ENCODE results near the gene MCM3. TPM values are rescaled to one million over a fixed set of nuclear protein-coding genes. Genes with fewer than 3 reads are reported as not detected.

Gene MCM3
- polyA plus RNA-seq, 6 donors from 2014 or later = 45.1 to 70.0 (median 57.3) TPM

DNA sequence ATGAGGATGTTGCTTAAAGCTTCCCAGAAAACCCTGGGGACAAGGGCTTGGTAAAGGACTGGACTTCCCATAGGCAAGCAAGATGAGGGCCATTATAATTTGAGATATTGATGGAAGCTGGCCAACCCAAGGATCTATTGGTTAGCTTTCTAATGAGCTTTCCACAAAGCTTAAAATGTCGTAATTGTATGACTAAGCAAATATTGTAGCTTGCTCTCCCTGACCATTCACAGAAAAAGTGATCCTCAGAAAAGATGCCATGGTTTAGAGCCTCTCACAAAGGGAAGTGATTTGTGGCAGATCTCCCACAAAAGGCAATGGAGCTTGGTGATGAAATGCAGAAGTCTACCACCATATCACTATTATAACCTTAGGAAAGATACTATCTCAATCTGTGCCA lies 53.9 kb downstream of the MCM3 start:
- H3K9me3 Mint-ChIP-seq = peaks cover 0 to 2% (median 0%) of the 10 kb centered on the region in 7 donors
- DNase-seq (no peak), ATAC-seq (ENCODE audit: low read depth in 2 of 2) (no peak)
- no peak overlapping the region for H3K27ac Mint-ChIP-seq
- H3K4me3 Mint-ChIP-seq = no peak overlapping the region
- H3K4me1 Mint-ChIP-seq = no peaks in the 10 kb centered on the region
- peaks cover 0 to 8% (median 5%) of the 10 kb centered on the region in 3 donors for H3K27me3 Mint-ChIP-seq
- no peaks in the 10 kb centered on the region for H3K36me3 Mint-ChIP-seq

DNA sequence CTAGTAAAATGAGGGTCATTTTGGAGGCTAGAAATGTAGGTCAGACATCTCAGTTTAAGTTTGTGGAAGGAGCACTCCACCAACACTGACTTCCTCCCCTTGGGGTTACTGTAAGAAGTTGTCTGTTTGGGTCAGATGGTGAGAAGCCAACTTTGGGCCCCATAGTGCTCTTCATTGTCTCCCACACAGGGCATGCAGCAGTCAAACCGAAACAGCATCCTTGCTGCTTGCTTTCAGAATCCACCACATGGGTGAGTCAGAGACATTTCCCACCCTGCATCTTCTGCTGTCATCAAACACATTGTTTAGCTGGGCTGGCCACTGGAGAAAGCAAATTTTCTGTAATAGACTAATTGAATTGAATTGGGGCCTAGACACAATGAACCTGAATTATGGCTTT lies 57.0 kb downstream of the MCM3 start:
- no peaks in the 10 kb centered on the region for H3K36me3 Mint-ChIP-seq
- no peaks in the 10 kb centered on the region for H3K4me1 Mint-ChIP-seq
- H3K9me3 Mint-ChIP-seq = peaks cover 0 to 2% (median 0%) of the 10 kb centered on the region in 7 donors
- no peak overlapping the region for H3K27ac Mint-ChIP-seq
- peaks cover 6 to 13% (median 8%) of the 10 kb centered on the region in 3 donors for H3K27me3 Mint-ChIP-seq
- DNase-seq = no peak
- ATAC-seq (ENCODE audit: low read depth in 2 of 2) = no peak
- H3K4me3 Mint-ChIP-seq = no peak overlapping the region

DNA sequence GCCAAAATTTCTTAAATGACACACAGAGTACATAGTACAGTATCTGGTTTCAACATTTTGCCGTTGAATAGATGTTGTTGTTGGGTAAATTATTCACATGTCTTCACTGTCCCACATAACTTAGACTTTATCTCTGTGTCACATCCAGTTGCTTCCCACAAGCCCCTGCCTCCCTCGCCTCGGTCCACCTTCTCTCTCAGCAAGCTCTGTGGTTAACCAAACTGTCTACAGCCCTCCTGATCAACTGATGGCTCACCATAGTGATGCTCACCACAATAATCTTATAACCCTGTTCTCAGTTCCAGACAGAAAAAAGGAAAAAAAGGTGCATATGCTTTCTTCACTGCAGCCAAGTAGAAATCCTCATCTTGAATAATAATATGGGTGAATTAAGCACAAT lies 63.2 kb downstream of the MCM3 start:
- peaks cover 8 to 15% (median 13%) of the 10 kb centered on the region in 3 donors for H3K27me3 Mint-ChIP-seq
- H3K9me3 Mint-ChIP-seq = no peaks in the 10 kb centered on the region
- ATAC-seq (ENCODE audit: low read depth in 2 of 2) = no peak
- H3K4me3 Mint-ChIP-seq = no peak overlapping the region
- DNase-seq = no peak
- no peak overlapping the region for H3K27ac Mint-ChIP-seq
- no peaks in the 10 kb centered on the region for H3K4me1 Mint-ChIP-seq
- H3K36me3 Mint-ChIP-seq = no peaks in the 10 kb centered on the region

DNA sequence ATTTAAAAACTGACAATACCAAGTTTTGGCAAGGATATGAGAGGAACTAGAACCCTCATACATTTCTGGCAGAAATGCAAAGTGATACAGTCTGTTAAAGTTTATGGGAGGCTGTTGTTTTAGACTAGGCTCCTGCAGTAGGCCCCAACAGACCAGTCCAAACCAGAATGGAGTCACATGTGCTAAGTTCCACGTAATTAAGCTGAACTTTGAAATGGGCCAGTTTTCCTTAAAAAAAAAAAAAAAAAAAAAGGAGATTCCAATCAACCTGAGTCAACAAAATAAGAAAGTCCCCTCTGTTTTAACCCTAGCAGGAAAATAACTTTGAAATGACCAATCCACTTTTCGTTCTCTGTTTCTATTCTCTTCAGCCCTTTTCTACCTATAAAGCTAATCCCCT lies 66.8 kb downstream of the MCM3 start:
- DNase-seq = no peak
- Mint-ChIP-seq H3K27ac (no peak overlapping the region), H3K4me1 (no peaks in the 10 kb centered on the region), H3K27me3 (peaks cover 0 to 12% (median 0%) of the 10 kb centered on the region in 3 donors), H3K36me3 (no peaks in the 10 kb centered on the region), H3K9me3 (no peaks in the 10 kb centered on the region), H3K4me3 (no peak overlapping the region)
- ATAC-seq (ENCODE audit: low read depth in 2 of 2) = no peak

DNA sequence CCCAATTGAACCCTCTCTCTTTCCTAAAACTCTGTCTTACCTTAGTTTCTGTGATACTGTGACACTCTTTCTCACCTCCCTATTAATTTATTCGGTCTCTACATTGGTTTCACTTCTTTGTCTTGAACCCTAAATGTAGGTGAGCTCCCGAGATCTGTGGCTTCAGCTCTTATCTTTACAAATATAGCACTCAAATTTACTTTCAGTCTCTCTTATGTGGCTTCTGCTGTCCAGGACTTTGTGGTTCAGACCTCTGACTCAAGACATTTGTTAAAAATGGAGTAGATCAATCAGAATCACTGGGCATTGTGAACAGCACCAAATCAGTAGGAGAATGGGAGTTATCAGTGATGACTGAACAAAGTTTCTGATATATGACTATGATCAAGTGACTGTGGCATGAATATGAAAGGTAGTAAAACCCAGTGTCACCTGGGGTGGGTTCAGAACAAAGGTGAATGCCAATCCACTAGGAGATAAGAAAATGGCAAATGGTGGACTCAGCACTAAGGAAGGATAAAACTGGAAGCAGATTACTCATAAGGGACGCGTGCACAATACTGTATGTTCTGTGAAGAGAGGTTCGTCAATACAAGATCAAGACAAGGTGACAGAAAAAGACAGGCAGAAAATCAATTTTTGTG lies 67.5 kb downstream of the MCM3 start:
- Mint-ChIP-seq H3K4me3 (no peak overlapping the region), H3K9me3 (no peaks in the 10 kb centered on the region), H3K27me3 (peaks cover 0 to 10% (median 0%) of the 10 kb centered on the region in 3 donors), H3K36me3 (no peaks in the 10 kb centered on the region), H3K27ac (no peak overlapping the region), H3K4me1 (no peaks in the 10 kb centered on the region)
- no peak for ATAC-seq (ENCODE audit: low read depth in 2 of 2)
- DNase-seq = no peak

DNA sequence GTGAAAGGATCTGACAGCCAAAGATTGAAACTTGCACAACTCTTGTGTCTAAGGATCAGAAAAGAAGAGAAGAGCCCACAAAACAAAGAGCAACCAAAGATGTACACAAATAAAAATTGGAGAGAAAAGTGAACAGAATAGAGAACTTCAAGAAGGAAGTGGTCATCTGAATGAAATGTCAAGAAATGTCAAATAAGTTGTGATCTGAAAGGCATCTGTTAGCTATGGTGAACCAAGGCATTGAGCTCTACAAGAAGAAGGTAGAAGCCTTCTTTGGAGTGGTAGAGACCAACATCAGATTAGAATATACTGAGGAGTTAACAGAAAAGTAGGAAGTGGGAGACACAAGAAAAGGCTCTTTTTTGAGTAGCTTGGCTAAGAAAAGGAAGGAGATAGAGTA lies 68.8 kb downstream of the MCM3 start:
- no peak overlapping the region for H3K27ac Mint-ChIP-seq
- peaks cover 0 to 10% (median 0%) of the 10 kb centered on the region in 3 donors for H3K27me3 Mint-ChIP-seq
- H3K4me3 Mint-ChIP-seq = no peak overlapping the region
- no peaks in the 10 kb centered on the region for H3K9me3 Mint-ChIP-seq
- ATAC-seq (ENCODE audit: low read depth in 2 of 2) (no peak), DNase-seq (no peak)
- no peaks in the 10 kb centered on the region for H3K36me3 Mint-ChIP-seq
- no peaks in the 10 kb centered on the region for H3K4me1 Mint-ChIP-seq

Other genes with a start within 250 kb of the MCM3 start
- not detected for gene PKHD1, start 197.1 kb downstream of the MCM3 start, polyA plus RNA-seq (ENCODE audit: low read depth in 6 of 6)
- under 1 TPM in 1 of 6 donors, not detected in 5; 0.13 TPM for gene IL17A, start 98.4 kb downstream of the MCM3 start, polyA plus RNA-seq (ENCODE audit: low read depth in 6 of 6)
- gene IL17F, start 40.2 kb downstream of the MCM3 start, polyA plus RNA-seq (ENCODE audit: low read depth in 6 of 6) = not detected
- gene PAQR8, start 77.4 kb upstream of the MCM3 start, polyA plus RNA-seq (ENCODE audit: low read depth in 6 of 6) = 1 to 10 TPM; 2.4 to 6.2 (median 5.9) TPM
- 10 to 100 TPM in 2 of 6 donors, 1 to 10 TPM in 4; 4.1 to 27.2 (median 8.4) TPM for gene EFHC1, start 135.6 kb upstream of the MCM3 start, polyA plus RNA-seq (ENCODE audit: low read depth in 6 of 6)

All from naive B cell (primary cell).